ENCODE data around the gene PPP2R5B. TPM values are rescaled to one million over a fixed set of nuclear protein-coding genes. Genes with fewer than 3 reads are reported as not detected.

PPP2R5B gene
- total RNA-seq, 2 experiments from 2014 or later = 20.2 to 21.2 TPM

DNA sequence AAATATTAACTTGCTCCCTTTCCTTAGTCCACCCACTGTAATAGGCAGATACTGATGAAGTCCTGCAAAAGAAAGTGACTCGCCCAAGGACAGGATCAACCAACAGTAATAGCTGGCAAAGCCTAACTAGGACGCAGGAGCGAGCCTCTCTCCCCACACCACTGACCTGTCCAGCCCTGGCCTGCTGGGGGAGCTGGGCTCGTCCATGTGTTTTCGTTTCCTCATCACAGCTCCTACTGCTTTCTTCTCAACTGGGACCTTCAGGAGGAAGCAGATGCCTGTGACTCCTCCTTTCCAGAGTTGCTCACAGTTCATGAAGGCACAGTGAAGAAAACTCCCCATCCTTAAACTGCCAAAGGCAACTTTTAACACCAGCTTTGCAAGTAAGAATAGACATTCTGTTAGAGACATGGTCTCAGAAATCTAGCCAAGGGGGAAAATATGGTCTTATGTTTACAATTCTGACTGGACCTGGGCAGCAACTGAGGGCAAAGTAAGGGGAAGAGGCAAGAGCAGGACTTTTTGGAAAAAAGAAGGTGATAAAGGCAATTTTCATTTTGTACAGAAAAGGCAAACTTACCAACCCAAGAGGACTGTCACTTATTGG lies 22.8 kb downstream of the PPP2R5B start:
- POLR2A ChIA-PET = no interaction called here
- TF ChIP-seq, protein P1, sequence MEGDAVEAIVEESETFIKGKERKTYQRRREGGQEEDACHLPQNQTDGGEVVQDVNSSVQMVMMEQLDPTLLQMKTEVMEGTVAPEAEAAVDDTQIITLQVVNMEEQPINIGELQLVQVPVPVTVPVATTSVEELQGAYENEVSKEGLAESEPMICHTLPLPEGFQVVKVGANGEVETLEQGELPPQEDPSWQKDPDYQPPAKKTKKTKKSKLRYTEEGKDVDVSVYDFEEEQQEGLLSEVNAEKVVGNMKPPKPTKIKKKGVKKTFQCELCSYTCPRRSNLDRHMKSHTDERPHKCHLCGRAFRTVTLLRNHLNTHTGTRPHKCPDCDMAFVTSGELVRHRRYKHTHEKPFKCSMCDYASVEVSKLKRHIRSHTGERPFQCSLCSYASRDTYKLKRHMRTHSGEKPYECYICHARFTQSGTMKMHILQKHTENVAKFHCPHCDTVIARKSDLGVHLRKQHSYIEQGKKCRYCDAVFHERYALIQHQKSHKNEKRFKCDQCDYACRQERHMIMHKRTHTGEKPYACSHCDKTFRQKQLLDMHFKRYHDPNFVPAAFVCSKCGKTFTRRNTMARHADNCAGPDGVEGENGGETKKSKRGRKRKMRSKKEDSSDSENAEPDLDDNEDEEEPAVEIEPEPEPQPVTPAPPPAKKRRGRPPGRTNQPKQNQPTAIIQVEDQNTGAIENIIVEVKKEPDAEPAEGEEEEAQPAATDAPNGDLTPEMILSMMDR (IDR thresholded peaks at IDR 0.05) = no peak
- no peak for ATAC-seq
- H3K9me3 Mint-ChIP-seq = no peaks in the 10 kb centered on the region
- H3K36me3 Mint-ChIP-seq (ENCODE audit: low read depth) = no peaks in the 10 kb centered on the region
- CTCF ChIA-PET = interaction anchor here (1.2 kb wide), 1 partner anchor 66 kb away, joined by 3 read pairs; no protein-coding TSS in a partner anchor
- intact Hi-C loops (cut with micrococcal nuclease) = no loop called here
- no peak overlapping the region for H3K27ac Mint-ChIP-seq
- peaks cover 4% of the 10 kb centered on the region for H3K27me3 Mint-ChIP-seq
- DNase-seq = no peak
- H3K4me1 Mint-ChIP-seq (ENCODE audit: low read depth) = no peaks in the 10 kb centered on the region
- H3K4me3 Mint-ChIP-seq = no peak overlapping the region

DNA sequence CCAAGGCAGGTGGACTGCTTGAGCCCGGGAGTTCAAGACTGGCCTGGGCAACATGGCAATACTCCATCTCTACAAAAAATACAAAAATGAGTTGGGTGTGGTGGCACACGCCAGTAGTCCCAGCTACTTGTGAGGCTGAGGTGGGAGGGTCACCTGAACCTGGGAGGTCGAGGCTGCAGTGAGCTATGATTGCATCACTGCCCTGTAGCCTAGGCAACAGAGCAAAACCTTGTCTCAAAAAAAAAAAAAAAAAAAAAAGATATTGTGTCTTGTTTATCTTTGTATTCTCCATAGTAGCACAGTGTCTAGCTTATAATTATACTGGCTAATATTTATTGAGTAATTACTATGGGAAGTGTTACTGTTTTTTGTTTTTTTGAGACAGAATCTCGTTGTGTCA lies 27.0 kb downstream of the PPP2R5B start:
- POLR2A ChIA-PET = interaction anchor here (0.6 kb wide), 1 partner anchor 59 kb away, joined by 4 read pairs; no protein-coding TSS in a partner anchor

DNA sequence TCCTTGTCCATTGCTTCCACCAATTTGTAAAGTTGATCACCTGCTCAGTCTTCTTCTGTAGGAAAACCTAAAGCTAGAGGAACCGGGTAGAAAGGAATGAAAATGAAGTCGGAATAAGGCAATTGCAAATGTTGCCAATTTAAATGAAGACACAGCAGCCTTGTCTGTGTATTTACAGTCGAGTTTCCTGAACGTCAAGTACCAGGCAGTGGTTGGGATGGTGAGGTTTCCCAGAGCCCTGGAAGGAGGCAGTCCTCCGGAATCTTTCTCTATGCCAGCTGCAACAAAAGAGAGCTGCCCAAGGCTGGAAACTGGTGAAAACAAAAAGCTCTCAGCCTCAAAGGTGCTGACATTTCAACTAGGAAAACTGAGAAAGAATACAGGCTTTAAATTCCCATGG lies 29.7 kb downstream of the PPP2R5B start:
- H3K4me1 Mint-ChIP-seq (ENCODE audit: low read depth) = no peaks in the 10 kb centered on the region
- intact Hi-C loops (cut with micrococcal nuclease) = no loop called here
- H3K27ac Mint-ChIP-seq = no peak overlapping the region
- H3K4me3 Mint-ChIP-seq = no peak overlapping the region
- ChIA-PET POLR2A (no interaction called here), CTCF (interaction anchor here (1.0 to 1.5 kb wide), 5 partner anchors 11 to 110 kb away, joined by 3 to 4 read pairs (median 3); no protein-coding TSS in a partner anchor)
- peaks cover 7% of the 10 kb centered on the region for H3K27me3 Mint-ChIP-seq
- no peaks in the 10 kb centered on the region for H3K36me3 Mint-ChIP-seq (ENCODE audit: low read depth)
- DNase-seq = no peak
- TF ChIP-seq, protein P1 (IDR thresholded peaks at IDR 0.05) = no peak
- H3K9me3 Mint-ChIP-seq = no peaks in the 10 kb centered on the region
- ATAC-seq = no peak

More for the DNA sequence above, 27.0 kb downstream of the PPP2R5B start:
- TF ChIP-seq, protein P1 (IDR thresholded peaks at IDR 0.05) = no peak
- Mint-ChIP-seq H3K4me3 (no peak overlapping the region), H3K27ac (no peak overlapping the region), H3K27me3 (peaks cover 7% of the 10 kb centered on the region), H3K36me3 (ENCODE audit: low read depth) (no peaks in the 10 kb centered on the region), H3K9me3 (no peaks in the 10 kb centered on the region), H3K4me1 (ENCODE audit: low read depth) (no peaks in the 10 kb centered on the region)
- intact Hi-C loops (cut with micrococcal nuclease) = no loop called here
- CTCF ChIA-PET = no interaction called here
- ATAC-seq (no peak), DNase-seq (no peak)

DNA sequence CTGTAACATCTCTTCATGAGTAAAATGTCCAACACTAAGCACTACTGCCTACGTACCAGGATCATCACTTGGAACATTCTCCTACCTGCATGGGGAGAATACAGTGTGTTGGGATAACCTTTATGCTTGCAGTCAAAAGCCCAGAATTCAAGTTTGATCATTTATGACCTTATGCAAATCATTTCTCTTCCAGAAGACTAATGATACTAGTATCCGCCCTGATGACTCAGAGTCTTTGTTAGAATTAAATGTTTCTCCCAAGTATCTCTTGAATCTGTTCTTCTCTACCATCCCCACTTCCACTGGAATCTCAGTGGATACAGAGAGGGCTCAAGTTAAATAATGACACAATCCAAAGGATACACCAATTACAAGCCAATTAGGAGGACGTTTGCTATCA lies 35.0 kb downstream of the PPP2R5B start:
- H3K27ac Mint-ChIP-seq = no peak overlapping the region
- intact Hi-C loops (cut with micrococcal nuclease) = no loop called here
- H3K36me3 Mint-ChIP-seq (ENCODE audit: low read depth) = no peaks in the 10 kb centered on the region
- DNase-seq (no peak), ATAC-seq (no peak)
- H3K9me3 Mint-ChIP-seq = no peaks in the 10 kb centered on the region
- ChIA-PET POLR2A (no interaction called here), CTCF (no interaction called here)
- no peaks in the 10 kb centered on the region for H3K4me1 Mint-ChIP-seq (ENCODE audit: low read depth)
- peaks cover 5% of the 10 kb centered on the region for H3K27me3 Mint-ChIP-seq
- H3K4me3 Mint-ChIP-seq = no peak overlapping the region
- TF ChIP-seq, protein P1 (IDR thresholded peaks at IDR 0.05) = no peak

DNA sequence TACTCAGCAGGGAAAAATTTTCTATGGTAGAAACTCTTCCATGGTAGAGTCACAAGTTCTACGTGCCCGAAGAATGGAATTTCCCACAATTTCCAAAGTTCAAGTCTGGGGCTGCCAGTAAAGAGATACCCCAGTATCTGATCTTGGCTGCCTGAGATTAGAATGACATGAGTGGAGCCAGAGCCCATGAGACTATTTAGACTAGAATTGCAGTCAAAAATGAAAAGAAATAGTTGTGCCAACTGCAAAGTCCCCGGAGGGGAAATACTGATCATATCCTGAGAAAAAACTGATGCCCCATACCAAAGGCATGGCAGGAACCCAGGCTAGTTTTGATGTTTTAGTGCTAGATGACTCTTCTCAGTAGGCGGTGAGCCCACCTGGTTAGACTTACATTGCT lies 36.2 kb downstream of the PPP2R5B start:
- no peak overlapping the region for H3K4me3 Mint-ChIP-seq
- ATAC-seq (no peak), DNase-seq (no peak)
- CTCF ChIA-PET = no interaction called here
- POLR2A ChIA-PET = no interaction called here
- TF ChIP-seq, protein P1 (IDR thresholded peaks at IDR 0.05) = no peak
- peaks cover 4% of the 10 kb centered on the region for H3K4me1 Mint-ChIP-seq (ENCODE audit: low read depth)
- H3K36me3 Mint-ChIP-seq (ENCODE audit: low read depth) = no peaks in the 10 kb centered on the region
- no peak overlapping the region for H3K27ac Mint-ChIP-seq
- peaks cover 2% of the 10 kb centered on the region for H3K27me3 Mint-ChIP-seq
- intact Hi-C loops (cut with micrococcal nuclease) = no loop called here
- no peaks in the 10 kb centered on the region for H3K9me3 Mint-ChIP-seq
